HepG2 (cell line): ENCODE measurements around the gene ERICH6. TPM values are rescaled to one million over a fixed set of nuclear protein-coding genes. Genes with fewer than 3 reads are reported as not detected.

ENCODE experiments used
- CC2D1A ChIP-seq: sonication (generic); formaldehyde crosslinking; IDR thresholded peaks from 2 replicates; pipeline ENCODE4 v1.8.1; 2023; ENCODE audit warnings: mild to moderate bottlenecking, missing genetic modification reagents
- EED ChIP-seq: sonication (generic); formaldehyde crosslinking; IDR thresholded peaks from 2 replicates; pipeline ENCODE4 v1.5.0; 2020; ENCODE audit warnings: mild to moderate bottlenecking, missing genetic modification reagents
- GFI1 ChIP-seq: sonication (generic); formaldehyde crosslinking; IDR thresholded peaks from 2 replicates; pipeline ENCODE4 v1.5.0; 2020; ENCODE audit warnings: missing genetic modification reagents, mild to moderate bottlenecking, borderline replicate concordance
- HOXD1 ChIP-seq: sonication (generic); formaldehyde crosslinking; IDR thresholded peaks from 2 replicates; pipeline ENCODE4 v1.5.0; 2020; ENCODE audit warnings: missing genetic modification reagents
- JUND ChIP-seq: sonication (generic); formaldehyde crosslinking; IDR thresholded peaks from 2 replicates; pipeline ENCODE4 v1.8.0; 2022; ENCODE audit warnings: mild to moderate bottlenecking, missing genetic modification reagents
- KDM4B ChIP-seq: sonication (generic); formaldehyde crosslinking; IDR thresholded peaks from 2 replicates; pipeline ENCODE4 v1.4.0; 2020; ENCODE audit warnings: missing genetic modification reagents
- NFYB ChIP-seq: sonication (generic); formaldehyde crosslinking; IDR thresholded peaks from 2 replicates; pipeline ENCODE4 v1.4.0; 2020; ENCODE audit warnings: missing genetic modification reagents
- RNF2 ChIP-seq: fragments of 450-650 bp; conservative IDR thresholded peaks from 2 replicates; pipeline ENCODE4 v1.6.1; 2016; ENCODE audit warnings: low read depth
- TAF15 ChIP-seq: fragments of 200-400 bp; formaldehyde crosslinking; IDR thresholded peaks from one replicate; pipeline ENCODE4 v1.6.1; 2018; ENCODE audit warnings: mild to moderate bottlenecking, low read depth, low read length; ENCODE audit not compliant: poor library complexity, severe bottlenecking
- TBX2 ChIP-seq: sonication (generic); formaldehyde crosslinking; IDR thresholded peaks from 2 replicates; pipeline ENCODE4 v1.5.0; 2020; ENCODE audit warnings: missing genetic modification reagents, mild to moderate bottlenecking, borderline replicate concordance
- ZFP36L1 ChIP-seq: sonication (generic); formaldehyde crosslinking; IDR thresholded peaks from 2 replicates; pipeline ENCODE4 v1.8.0; 2022; ENCODE audit warnings: mild to moderate bottlenecking, missing genetic modification reagents, moderate library complexity
- ZFP36L2 ChIP-seq: sonication (generic); formaldehyde crosslinking; IDR thresholded peaks from 2 replicates; pipeline ENCODE4 v1.4.0; 2020; ENCODE audit warnings: missing genetic modification reagents
- ZFP62 ChIP-seq: sonication (generic); formaldehyde crosslinking; IDR thresholded peaks from 2 replicates; pipeline ENCODE4 v1.4.0; 2020; ENCODE audit warnings: missing genetic modification reagents
- ZNF253 ChIP-seq: sonication (generic); formaldehyde crosslinking; IDR thresholded peaks from 2 replicates; pipeline ENCODE4 v1.8.0; 2022; ENCODE audit warnings: mild to moderate bottlenecking, missing genetic modification reagents, borderline replicate concordance
- ZNF350 ChIP-seq: sonication (generic); formaldehyde crosslinking; IDR thresholded peaks from 2 replicates; pipeline ENCODE4 v1.4.0; 2020; ENCODE audit warnings: mild to moderate bottlenecking, low read depth, missing genetic modification reagents, borderline replicate concordance
- ZNF383 ChIP-seq: sonication (generic); formaldehyde crosslinking; IDR thresholded peaks from 2 replicates; pipeline ENCODE4 v1.4.0; 2020; ENCODE audit warnings: missing genetic modification reagents, mild to moderate bottlenecking, borderline replicate concordance
- ZNF501 ChIP-seq: sonication (generic); formaldehyde crosslinking; IDR thresholded peaks from 2 replicates; pipeline ENCODE4 v1.5.1; 2020; ENCODE audit warnings: mild to moderate bottlenecking, moderate library complexity, missing genetic modification reagents
- ZNF512 ChIP-seq: sonication (generic); formaldehyde crosslinking; IDR thresholded peaks from 2 replicates; pipeline ENCODE4 v1.4.0; 2020; ENCODE audit warnings: mild to moderate bottlenecking, missing genetic modification reagents
- ZNF567 ChIP-seq: sonication (generic); formaldehyde crosslinking; IDR thresholded peaks from 2 replicates; pipeline ENCODE4 v1.8.1; 2023; ENCODE audit warnings: mild to moderate bottlenecking, missing genetic modification reagents, borderline replicate concordance
- ZNF644 ChIP-seq: IDR thresholded peaks from 2 replicates; pipeline ENCODE4 v1.6.1; 2016; ENCODE audit warnings: low read depth
- polyA plus RNA-seq, 8 experiments: library from polyadenylated mRNA; depleted of rRNA in 3 of 8; stranded (reverse) in 7 of 8; unstranded in 1 of 8; fragments of >200 nt; fragmentation: Illumina TruSeq in 4 of 8; extraction: Trizol in 4 of 8; gene quantifications; 2 replicates each; pipeline versions ENCODE4 v1.2.1 to v1.2.3, GENCODE V29; 2011 to 2016; ENCODE audit warnings: low read depth in 4 of 8, missing spikeins in 1 of 8, mixed read lengths in 1 of 8; ENCODE audit not compliant: insufficient read depth in 1 of 8
- total RNA-seq, 5 experiments: library from RNA; depleted of rRNA; stranded (reverse); fragments of >200 nt; fragmentation: Illumina TruSeq; extraction: Trizol; gene quantifications; 2 replicates each; pipeline ENCODE4 v1.2.3, GENCODE V29; 2016; ENCODE audit warnings: low read depth in 1 of 5
- TF ChIP-seq, protein P1 (sequence below): sonication (generic); formaldehyde crosslinking; IDR thresholded peaks from 2 replicates; pipeline ENCODE4 v1.8.1; 2023; ENCODE audit warnings: mild to moderate bottlenecking, missing genetic modification reagents
- TF ChIP-seq, protein P2 (sequence below): sonication (generic); formaldehyde crosslinking; conservative IDR thresholded peaks from 2 replicates; pipeline ENCODE4 v1.8.0; 2022; ENCODE audit warnings: low read depth, missing genetic modification reagents
- TF ChIP-seq, protein P3 (sequence below): sonication (generic); formaldehyde crosslinking; IDR thresholded peaks from 2 replicates; pipeline ENCODE4 v1.4.0; 2020; ENCODE audit warnings: missing genetic modification reagents, borderline replicate concordance

The ERICH6 gene
- total and polyA plus RNA-seq, 2 of the 13 experiments (the other 11 are each of a cell fraction or from before 2014, with no cell fraction given): 0.03 TPM; not detected in 1

DNA sequence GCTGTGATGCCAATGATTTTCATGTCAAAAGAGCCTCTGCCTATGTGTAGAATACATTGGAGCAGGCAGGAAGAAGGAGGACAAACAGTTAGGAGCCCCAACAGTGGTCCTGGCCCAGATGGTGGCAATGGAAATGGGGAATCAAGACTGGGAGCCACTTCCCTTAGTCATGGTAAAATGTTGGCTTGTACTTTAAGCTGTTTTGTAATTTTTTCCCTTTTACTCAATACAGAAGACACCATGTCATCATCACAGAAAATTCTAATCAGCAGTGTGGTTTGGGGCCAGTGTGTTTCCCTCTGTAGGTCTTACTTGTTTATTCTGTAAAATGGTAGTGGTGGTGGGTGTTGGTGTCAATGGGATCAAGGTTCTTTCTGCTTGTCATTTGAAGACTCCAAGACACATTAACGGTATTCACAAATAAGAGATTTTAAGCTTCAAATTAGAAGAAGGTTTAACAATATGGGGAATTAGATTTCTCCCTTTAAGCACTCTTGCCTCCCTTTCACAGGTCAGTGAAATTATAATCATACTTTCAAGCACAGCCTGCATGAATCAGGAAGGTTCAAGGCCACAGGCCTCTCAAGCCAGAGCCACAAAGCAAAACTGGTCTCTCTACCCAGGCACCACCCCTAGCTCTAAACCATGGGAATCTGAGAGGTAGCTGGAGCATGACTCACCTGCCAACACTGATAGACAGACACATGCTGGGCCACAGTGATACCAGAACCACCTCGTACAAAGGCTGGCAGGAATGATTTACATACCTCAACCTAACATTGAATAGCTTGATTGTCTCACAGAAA, 34.4 kb upstream of the ERICH6 start (continued):
- TF ChIP-seq, protein P1, sequence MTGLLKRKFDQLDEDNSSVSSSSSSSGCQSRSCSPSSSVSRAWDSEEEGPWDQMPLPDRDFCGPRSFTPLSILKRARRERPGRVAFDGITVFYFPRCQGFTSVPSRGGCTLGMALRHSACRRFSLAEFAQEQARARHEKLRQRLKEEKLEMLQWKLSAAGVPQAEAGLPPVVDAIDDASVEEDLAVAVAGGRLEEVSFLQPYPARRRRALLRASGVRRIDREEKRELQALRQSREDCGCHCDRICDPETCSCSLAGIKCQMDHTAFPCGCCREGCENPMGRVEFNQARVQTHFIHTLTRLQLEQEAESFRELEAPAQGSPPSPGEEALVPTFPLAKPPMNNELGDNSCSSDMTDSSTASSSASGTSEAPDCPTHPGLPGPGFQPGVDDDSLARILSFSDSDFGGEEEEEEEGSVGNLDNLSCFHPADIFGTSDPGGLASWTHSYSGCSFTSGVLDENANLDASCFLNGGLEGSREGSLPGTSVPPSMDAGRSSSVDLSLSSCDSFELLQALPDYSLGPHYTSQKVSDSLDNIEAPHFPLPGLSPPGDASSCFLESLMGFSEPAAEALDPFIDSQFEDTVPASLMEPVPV (CRISPR knock-in tag): no peak
- TF ChIP-seq KDM4B: no peak
- no peak for TF ChIP-seq TAF15
- no peak for TF ChIP-seq ZFP62
- peak; percentile 81 for TF ChIP-seq JUND (CRISPR knock-in tag)
- no peak for TF ChIP-seq RNF2
- no peak for TF ChIP-seq HOXD1
- peak; percentile 40; the same call in 1 of the 2 replicates for TF ChIP-seq ZNF501 (CRISPR knock-in tag)
- no peak for TF ChIP-seq ZNF253 (CRISPR knock-in tag)
- no peak for TF ChIP-seq ZNF350 (CRISPR knock-in tag)
- TF ChIP-seq ZNF644 (CRISPR knock-in tag): peak; percentile 54
- no peak for TF ChIP-seq ZFP36L2
- TF ChIP-seq ZNF383: no peak
- peak; percentile 73 for TF ChIP-seq GFI1 (CRISPR knock-in tag)
- TF ChIP-seq, protein P2, sequence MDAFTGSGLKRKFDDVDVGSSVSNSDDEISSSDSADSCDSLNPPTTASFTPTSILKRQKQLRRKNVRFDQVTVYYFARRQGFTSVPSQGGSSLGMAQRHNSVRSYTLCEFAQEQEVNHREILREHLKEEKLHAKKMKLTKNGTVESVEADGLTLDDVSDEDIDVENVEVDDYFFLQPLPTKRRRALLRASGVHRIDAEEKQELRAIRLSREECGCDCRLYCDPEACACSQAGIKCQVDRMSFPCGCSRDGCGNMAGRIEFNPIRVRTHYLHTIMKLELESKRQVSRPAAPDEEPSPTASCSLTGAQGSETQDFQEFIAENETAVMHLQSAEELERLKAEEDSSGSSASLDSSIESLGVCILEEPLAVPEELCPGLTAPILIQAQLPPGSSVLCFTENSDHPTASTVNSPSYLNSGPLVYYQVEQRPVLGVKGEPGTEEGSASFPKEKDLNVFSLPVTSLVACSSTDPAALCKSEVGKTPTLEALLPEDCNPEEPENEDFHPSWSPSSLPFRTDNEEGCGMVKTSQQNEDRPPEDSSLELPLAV (CRISPR knock-in tag): no peak
- TF ChIP-seq, protein P3, sequence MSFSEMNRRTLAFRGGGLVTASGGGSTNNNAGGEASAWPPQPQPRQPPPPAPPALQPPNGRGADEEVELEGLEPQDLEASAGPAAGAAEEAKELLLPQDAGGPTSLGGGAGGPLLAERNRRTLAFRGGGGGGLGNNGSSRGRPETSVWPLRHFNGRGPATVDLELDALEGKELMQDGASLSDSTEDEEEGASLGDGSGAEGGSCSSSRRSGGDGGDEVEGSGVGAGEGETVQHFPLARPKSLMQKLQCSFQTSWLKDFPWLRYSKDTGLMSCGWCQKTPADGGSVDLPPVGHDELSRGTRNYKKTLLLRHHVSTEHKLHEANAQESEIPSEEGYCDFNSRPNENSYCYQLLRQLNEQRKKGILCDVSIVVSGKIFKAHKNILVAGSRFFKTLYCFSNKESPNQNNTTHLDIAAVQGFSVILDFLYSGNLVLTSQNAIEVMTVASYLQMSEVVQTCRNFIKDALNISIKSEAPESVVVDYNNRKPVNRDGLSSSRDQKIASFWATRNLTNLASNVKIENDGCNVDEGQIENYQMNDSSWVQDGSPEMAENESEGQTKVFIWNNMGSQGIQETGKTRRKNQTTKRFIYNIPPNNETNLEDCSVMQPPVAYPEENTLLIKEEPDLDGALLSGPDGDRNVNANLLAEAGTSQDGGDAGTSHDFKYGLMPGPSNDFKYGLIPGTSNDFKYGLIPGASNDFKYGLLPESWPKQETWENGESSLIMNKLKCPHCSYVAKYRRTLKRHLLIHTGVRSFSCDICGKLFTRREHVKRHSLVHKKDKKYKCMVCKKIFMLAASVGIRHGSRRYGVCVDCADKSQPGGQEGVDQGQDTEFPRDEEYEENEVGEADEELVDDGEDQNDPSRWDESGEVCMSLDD (CRISPR knock-in tag): no peak
- TF ChIP-seq EED: no peak
- 0 out of 2 replicates have a peak, but pooled peaks have one; percentile 15 for TF ChIP-seq ZFP36L1 (CRISPR knock-in tag)
- TF ChIP-seq NFYB: no peak
- TF ChIP-seq CC2D1A (CRISPR knock-in tag): 0 out of 2 replicates have a peak, but pooled peaks have one; percentile 85
- TF ChIP-seq ZNF567: no peak
- no peak for TF ChIP-seq ZNF512 (CRISPR knock-in tag)
- TF ChIP-seq TBX2: peak; percentile 50; the same call in 1 of the 2 replicates
